Measurements from ENCODE around the gene TRMT61A. TPM values are rescaled to one million over a fixed set of nuclear protein-coding genes. Genes with fewer than 3 reads are reported as not detected.

Gene TRMT61A
- total RNA-seq, 2 donors from 2014 or later = 10.0 to 17.8 TPM

- DNase-seq = no peak
- Histone ChIP-seq H3K4me1 (peaks cover 35% of the 10 kb centered on the region), H3K4me3 (no peak overlapping the region), H3K27ac (peak overlapping the region; percentile 59), H3K36me3 (no peaks in the 10 kb centered on the region), H3K9ac (ENCODE audit: low read depth in 2 of 2, low read length in 2 of 2) (peak overlapping the region; percentile 8 to 48), H3K9me3 (no peaks in the 10 kb centered on the region), H3K27me3 (no peaks in the 10 kb centered on the region)
- TF ChIP-seq CTCF (IDR thresholded peaks at IDR 0.05) = no peak
- intact Hi-C loops (cut with DNase I) = no loop called here
Measured at GRCh38 chr14:103540821-103541708, 12.1 kb downstream of the TRMT61A start.

DNA sequence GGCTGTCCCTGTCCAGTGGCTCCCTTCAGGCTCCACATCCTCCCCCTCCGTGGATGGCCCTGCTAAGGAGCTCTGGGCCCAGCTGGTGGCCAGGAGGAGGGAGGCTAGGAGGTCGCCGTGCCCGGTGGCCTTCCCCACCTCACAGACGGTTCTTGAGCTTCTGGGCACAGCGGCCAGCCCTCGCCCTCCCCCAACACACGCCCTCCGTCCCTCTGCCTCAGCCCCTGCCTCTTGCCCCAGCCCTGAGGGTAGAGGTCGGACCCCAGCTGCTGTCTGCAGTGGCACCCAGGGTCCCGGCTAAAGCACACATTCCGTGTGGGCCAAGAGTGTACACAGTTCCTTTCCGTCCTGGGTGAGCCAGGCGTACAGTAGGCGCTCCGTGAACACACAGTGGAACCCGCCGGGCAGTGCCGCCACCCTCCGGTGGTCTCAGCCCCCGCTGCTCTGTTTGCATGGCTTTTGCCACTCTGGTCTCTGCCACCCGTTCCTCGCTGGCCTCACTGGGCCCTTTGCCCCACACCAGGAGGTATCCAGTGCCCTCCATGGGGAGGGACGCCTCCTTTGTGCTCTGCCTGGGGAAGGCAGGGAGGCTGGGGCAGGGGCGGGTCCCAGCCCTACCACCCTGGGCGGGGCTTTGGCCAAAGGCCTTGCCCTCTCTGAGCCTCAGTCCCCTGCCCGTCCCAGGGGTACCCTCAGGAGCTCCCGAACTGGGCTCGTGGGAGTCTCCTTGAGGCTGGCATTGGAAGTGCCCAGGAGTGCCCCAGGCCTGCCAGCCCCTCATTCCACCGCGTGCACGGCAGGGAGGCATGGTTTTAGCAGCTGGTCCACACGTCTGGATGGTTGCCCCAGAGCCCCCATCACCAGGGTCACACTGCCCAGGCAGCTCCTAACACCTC lies 13.0 kb downstream of the TRMT61A start:
- intact Hi-C loops (cut with DNase I) = no loop called here
- H3K4me3 ChIP-seq = no peak overlapping the region
- H3K27me3 ChIP-seq = no peaks in the 10 kb centered on the region
- no peak for DNase-seq
- H3K9ac ChIP-seq (ENCODE audit: low read depth in 2 of 2, low read length in 2 of 2) = peak overlapping the region; percentile 8 to 51
- no peaks in the 10 kb centered on the region for H3K36me3 ChIP-seq
- peaks cover 35% of the 10 kb centered on the region for H3K4me1 ChIP-seq
- no peaks in the 10 kb centered on the region for H3K9me3 ChIP-seq
- H3K27ac ChIP-seq = peak overlapping the region; percentile 59
- no peak for TF ChIP-seq CTCF (IDR thresholded peaks at IDR 0.05)

DNA sequence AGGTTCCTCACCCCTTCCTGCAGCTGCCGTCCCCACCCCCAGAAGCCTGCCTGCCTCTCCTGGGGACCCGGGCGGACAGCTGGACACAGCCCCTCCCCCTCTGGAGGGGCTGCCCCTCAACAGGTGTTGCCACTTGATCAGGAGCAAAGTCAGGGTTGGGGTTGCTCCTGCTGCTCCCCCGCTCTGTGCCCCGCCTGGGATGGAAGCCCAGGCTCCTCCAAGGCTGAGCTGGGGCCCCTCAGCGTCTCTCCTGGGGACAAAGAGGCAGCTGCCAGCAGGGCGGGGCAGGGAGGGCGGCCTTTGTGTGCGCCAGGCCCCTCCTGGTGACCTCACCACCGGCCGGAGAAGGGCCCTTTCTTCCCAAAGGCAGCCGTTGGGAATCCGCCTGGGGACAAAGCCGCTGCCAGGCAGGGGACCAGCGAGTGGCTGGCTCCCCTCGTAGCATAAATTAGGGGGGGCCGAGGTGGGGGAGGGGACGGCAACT lies 13.7 kb downstream of the TRMT61A start:
- DNase-seq = no peak
- Histone ChIP-seq H3K27ac (no peak overlapping the region), H3K9me3 (no peaks in the 10 kb centered on the region), H3K4me1 (peaks cover 35% of the 10 kb centered on the region), H3K36me3 (no peaks in the 10 kb centered on the region), H3K27me3 (no peaks in the 10 kb centered on the region), H3K4me3 (no peak overlapping the region), H3K9ac (ENCODE audit: low read depth in 2 of 2, low read length in 2 of 2) (peak overlapping the region; percentile 8 to 51)
- intact Hi-C loops (cut with DNase I) = no loop called here
- no peak for TF ChIP-seq CTCF (IDR thresholded peaks at IDR 0.05)

- intact Hi-C loops (cut with DNase I) = no loop called here
- Histone ChIP-seq H3K27ac (no peak overlapping the region), H3K36me3 (no peaks in the 10 kb centered on the region), H3K9ac (ENCODE audit: low read depth in 2 of 2, low read length in 2 of 2) (peak overlapping the region in 1 of 2 donors; percentile 8), H3K4me3 (no peak overlapping the region), H3K4me1 (peaks cover 35% of the 10 kb centered on the region), H3K27me3 (no peaks in the 10 kb centered on the region), H3K9me3 (no peaks in the 10 kb centered on the region)
- no peak for DNase-seq
- TF ChIP-seq CTCF (IDR thresholded peaks at IDR 0.05) = no peak
Measured at GRCh38 chr14:103543140-103543539, 14.1 kb downstream of the TRMT61A start.

DNA sequence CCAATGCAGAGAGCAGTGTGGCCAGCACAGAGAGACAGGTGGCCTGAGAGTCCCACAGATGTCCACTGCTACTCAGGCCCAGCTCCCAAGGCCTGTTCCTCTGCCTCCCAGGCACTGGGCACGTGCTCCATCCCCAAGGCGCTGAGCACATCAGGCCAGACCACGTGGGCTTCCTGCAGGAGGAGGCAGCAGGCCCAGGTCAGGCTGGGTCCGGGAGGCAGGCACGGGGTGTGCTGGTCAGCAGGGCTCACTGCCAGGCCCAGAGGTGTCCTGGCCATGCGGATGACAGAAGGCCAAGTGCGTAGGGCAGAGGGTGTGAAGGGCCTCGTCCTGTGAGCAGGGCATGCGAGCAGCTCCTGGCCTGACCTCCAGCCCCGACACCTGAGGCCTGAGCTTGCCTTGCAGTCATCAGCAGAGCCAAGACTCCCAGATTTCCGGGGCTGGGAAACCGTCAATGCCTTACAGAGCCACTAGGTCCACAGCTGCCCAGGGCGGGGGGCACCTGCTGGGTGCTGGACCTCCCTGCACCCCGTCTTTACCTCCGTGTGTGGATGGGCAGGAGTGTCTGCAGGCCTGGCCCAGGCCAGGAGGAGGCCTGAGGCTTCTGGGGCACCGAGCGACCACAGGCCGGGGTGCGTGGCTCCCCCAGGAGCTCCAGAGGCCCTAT lies 14.9 kb downstream of the TRMT61A start:
- intact Hi-C loops (cut with DNase I) = no loop called here
- Histone ChIP-seq H3K36me3 (no peaks in the 10 kb centered on the region), H3K27me3 (no peaks in the 10 kb centered on the region), H3K9ac (ENCODE audit: low read depth in 2 of 2, low read length in 2 of 2) (no peak overlapping the region), H3K9me3 (no peaks in the 10 kb centered on the region), H3K27ac (no peak overlapping the region), H3K4me1 (peaks cover 35% of the 10 kb centered on the region), H3K4me3 (no peak overlapping the region)
- no peak for DNase-seq
- no peak for TF ChIP-seq CTCF (IDR thresholded peaks at IDR 0.05)

Data from colonic mucosa (tissue), 4 donors.